Rectal smooth muscle tissue (tissue), 1 donor: ENCODE measurements around the gene CREB5.

Source experiments
- H3K27ac ChIP-seq: one replicate; pipeline ENCODE4 v1.7.0; 2013; ENCODE audit warnings: low read depth, low read length, inconsistent platforms
- H3K27me3 ChIP-seq: one replicate; pipeline ENCODE4 v1.7.0; 2013; ENCODE audit warnings: low read length; ENCODE audit not compliant: control insufficient read depth, insufficient read depth
- H3K36me3 ChIP-seq: one replicate; pipeline ENCODE4 v1.7.0; 2013; ENCODE audit warnings: low read length; ENCODE audit not compliant: control insufficient read depth, insufficient read depth
- H3K4me1 ChIP-seq: one replicate; pipeline ENCODE4 v1.7.0; 2013; ENCODE audit warnings: low read length; ENCODE audit not compliant: control insufficient read depth, insufficient read depth
- H3K4me3 ChIP-seq: one replicate; pipeline ENCODE4 v1.7.0; 2013; ENCODE audit warnings: low read length
- H3K9ac ChIP-seq: one replicate; pipeline ENCODE4 v1.7.0; 2013; ENCODE audit warnings: low read length

Gene CREB5

GRCh38 chr7:28837216-28837615, 424.9 kb downstream of the CREB5 start:
- H3K36me3 ChIP-seq: no peaks in the 10 kb centered on the region
- no peaks in the 10 kb centered on the region for H3K27me3 ChIP-seq
- no peak overlapping the region for H3K4me3 ChIP-seq
- H3K4me1 ChIP-seq: no peaks in the 10 kb centered on the region
- H3K27ac ChIP-seq: no peak overlapping the region
- H3K9ac ChIP-seq: no peak overlapping the region

DNA sequence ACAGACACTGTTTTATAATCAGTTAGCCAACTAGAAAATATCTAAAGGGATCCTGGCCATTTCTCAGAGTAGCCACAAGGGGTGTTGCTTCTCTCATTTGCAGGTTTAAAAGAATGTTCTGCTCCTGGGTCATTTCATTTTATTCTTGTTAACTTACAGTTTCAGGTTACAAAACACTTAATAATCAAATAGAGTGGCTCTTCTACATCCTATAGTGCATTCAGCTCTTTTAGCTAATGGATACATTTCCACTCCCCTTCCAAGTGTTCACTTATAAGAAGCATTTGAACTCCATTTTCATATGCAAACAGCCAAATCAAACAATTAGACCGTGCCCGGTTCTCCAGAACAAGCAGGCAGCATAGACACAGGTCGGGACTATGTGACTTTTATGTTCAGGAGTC, 428.3 kb downstream of the CREB5 start:
- H3K36me3 ChIP-seq: no peaks in the 10 kb centered on the region
- no peak overlapping the region for H3K27ac ChIP-seq

GRCh38 chr7:28841766-28842165, 429.4 kb downstream of the CREB5 start:
- Histone ChIP-seq H3K4me1 (no peaks in the 10 kb centered on the region), H3K4me3 (no peak overlapping the region), H3K9ac (no peak overlapping the region), H3K27ac (no peak overlapping the region), H3K27me3 (no peaks in the 10 kb centered on the region), H3K36me3 (no peaks in the 10 kb centered on the region)

More for the DNA sequence above, 428.3 kb downstream of the CREB5 start:
- Histone ChIP-seq H3K4me1 (no peaks in the 10 kb centered on the region), H3K27me3 (no peaks in the 10 kb centered on the region), H3K9ac (no peak overlapping the region), H3K4me3 (no peak overlapping the region)

- no peak overlapping the region for H3K9ac ChIP-seq
- no peaks in the 10 kb centered on the region for H3K36me3 ChIP-seq
- H3K4me3 ChIP-seq: no peak overlapping the region
- no peaks in the 10 kb centered on the region for H3K4me1 ChIP-seq
- H3K27me3 ChIP-seq: no peaks in the 10 kb centered on the region
- no peak overlapping the region for H3K27ac ChIP-seq
Observed at GRCh38 chr7:28842769-28843295, 430.5 kb downstream of the CREB5 start.

DNA sequence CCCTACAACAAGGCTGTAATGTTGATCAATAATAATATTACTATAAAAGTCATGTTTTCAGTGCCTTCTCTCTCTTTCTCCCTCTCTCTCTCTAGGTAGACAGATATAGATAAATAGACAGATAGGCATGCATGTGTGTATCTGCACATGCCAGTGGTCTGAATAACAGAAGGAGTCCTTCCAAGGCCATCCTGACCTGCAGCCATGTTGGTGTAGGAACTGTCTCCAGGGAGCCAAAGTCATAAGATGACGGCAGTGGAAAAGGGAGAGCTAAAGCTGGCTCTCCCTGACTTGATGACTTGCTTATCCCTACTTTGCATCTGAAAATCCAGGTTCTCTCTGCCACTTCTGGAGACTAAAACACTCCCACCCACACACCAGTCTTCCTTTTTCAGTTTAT, 432.8 kb downstream of the CREB5 start:
- Histone ChIP-seq H3K4me3 (no peak overlapping the region), H3K4me1 (no peaks in the 10 kb centered on the region), H3K36me3 (no peaks in the 10 kb centered on the region), H3K9ac (no peak overlapping the region), H3K27ac (no peak overlapping the region), H3K27me3 (no peaks in the 10 kb centered on the region)

- no peaks in the 10 kb centered on the region for H3K4me1 ChIP-seq
- no peak overlapping the region for H3K4me3 ChIP-seq
- H3K27me3 ChIP-seq: no peaks in the 10 kb centered on the region
- peak overlapping the region; percentile 34 for H3K27ac ChIP-seq
- H3K36me3 ChIP-seq: no peaks in the 10 kb centered on the region
- H3K9ac ChIP-seq: no peak overlapping the region
Observed at GRCh38 chr7:28847176-28847575, 434.9 kb downstream of the CREB5 start.

DNA sequence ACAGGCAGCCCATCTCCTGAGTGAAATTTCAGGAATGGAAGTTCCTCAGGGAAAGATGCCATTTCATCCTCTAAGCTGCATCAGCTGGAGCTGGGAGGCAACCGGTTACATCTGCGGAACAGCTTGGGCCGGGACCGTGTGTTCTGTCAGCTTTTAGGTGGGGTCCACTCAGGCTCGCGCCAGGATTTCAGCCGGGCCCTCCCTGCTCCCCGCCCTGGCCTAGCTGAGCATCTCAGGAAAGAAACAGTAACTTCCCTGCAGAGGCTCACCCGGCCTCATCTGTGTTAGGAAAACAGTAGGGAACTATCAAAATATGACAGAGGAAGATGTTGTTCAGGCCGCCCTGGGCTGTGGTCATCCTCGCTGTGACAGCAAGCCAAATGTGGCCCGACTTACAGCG, 435.4 kb downstream of the CREB5 start:
- Histone ChIP-seq H3K27ac (no peak overlapping the region), H3K4me1 (no peaks in the 10 kb centered on the region)

GRCh38 chr7:28848906-28849305, 436.6 kb downstream of the CREB5 start:
- Histone ChIP-seq H3K4me1 (no peaks in the 10 kb centered on the region), H3K4me3 (no peak overlapping the region), H3K27ac (no peak overlapping the region), H3K27me3 (no peaks in the 10 kb centered on the region), H3K9ac (no peak overlapping the region), H3K36me3 (no peaks in the 10 kb centered on the region)

More for the DNA sequence above, 435.4 kb downstream of the CREB5 start:
- no peak overlapping the region for H3K4me3 ChIP-seq
- H3K9ac ChIP-seq: no peak overlapping the region
- no peaks in the 10 kb centered on the region for H3K36me3 ChIP-seq
- H3K27me3 ChIP-seq: no peaks in the 10 kb centered on the region

DNA sequence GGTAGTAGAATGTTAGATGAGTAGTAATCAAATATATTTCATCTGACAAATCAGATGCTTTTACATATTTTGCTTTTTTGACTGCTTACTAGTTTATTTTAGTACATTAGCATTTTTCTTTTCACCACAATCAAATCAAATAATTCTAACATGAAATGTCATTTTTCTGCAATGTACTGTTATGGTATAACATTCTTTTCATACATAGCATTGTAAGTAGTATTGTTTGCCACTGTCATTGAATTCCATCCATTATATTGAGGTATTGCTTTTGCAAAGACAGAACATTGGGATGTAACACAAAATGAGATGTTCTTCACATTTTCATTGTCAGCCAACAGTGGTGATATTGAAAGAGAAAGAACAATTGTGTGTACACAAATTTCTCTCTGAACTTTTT, 438.4 kb downstream of the CREB5 start:
- H3K27me3 ChIP-seq: no peaks in the 10 kb centered on the region
- no peaks in the 10 kb centered on the region for H3K36me3 ChIP-seq
- no peaks in the 10 kb centered on the region for H3K4me1 ChIP-seq
- no peak overlapping the region for H3K4me3 ChIP-seq
- H3K27ac ChIP-seq: no peak overlapping the region
- H3K9ac ChIP-seq: no peak overlapping the region

GRCh38 chr7:28853150-28853549, 440.8 kb downstream of the CREB5 start:
- no peaks in the 10 kb centered on the region for H3K4me1 ChIP-seq
- no peak overlapping the region for H3K4me3 ChIP-seq
- no peaks in the 10 kb centered on the region for H3K36me3 ChIP-seq
- no peak overlapping the region for H3K27ac ChIP-seq
- H3K9ac ChIP-seq: no peak overlapping the region
- H3K27me3 ChIP-seq: no peaks in the 10 kb centered on the region

DNA sequence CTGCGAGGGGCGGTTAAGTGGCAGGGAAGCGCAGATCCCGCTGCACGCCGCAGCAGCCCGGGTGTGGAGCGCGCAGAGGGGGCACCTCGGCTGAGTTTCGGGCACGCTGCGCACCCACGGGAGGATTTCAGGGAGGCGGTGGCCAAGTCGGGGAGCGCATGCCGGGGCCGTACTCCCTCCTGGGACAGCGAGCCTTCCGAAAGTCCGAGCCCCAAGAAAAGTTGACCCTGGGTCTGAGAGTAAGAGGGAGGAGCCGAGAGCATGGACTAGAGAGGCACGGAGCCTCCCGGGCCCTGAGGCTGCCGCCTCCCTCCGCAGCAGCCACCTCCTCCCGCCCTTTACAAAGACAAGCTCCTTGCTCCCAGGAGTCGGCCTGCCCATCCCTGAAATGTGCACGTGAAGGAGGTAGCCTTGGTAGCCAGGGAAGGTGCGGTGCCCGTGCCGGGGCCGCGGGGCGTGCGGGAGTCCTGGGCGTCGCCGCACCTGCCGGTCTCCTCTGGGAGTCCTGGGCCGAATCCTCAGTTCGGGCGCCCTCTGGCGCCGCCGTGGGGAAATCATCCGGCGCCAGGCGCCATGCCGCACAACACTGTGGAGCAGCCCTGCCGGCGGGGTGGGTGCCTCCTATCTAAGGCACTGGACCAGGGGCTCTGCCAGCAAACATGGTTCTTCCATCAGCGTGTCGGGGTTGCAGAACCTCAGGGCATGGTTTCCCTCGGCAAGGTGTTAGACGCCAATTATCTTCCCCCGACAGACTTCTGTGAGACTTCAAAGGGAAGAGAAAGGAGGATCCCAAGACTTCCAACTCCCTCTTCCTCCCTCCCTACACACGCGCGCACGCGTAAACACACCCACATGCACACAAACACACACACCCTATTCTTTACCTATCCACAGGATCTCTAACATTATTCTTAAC, 441.8 kb downstream of the CREB5 start:
- H3K27ac ChIP-seq: no peak overlapping the region

DNA sequence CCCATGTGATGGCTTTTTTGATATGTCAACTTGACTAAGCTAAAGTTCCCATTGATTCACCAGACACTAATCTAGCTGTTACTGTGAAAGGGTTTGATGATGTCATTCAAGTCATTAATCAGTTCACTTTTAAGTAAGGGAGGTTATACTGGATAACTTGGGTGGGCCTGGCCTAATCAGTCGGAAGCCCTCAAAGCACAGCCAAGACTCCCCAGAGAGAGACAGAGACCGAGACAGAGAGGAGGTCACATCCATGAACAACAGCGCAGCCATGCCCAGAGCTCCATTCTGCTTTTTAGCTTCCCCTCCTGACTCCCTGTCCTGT, 442.4 kb downstream of the CREB5 start:
- no peak overlapping the region for H3K9ac ChIP-seq
- no peaks in the 10 kb centered on the region for H3K36me3 ChIP-seq
- no peak overlapping the region for H3K4me3 ChIP-seq
- H3K27me3 ChIP-seq: no peaks in the 10 kb centered on the region
- no peaks in the 10 kb centered on the region for H3K4me1 ChIP-seq
- H3K27ac ChIP-seq: no peak overlapping the region

More for the DNA sequence above, 441.8 kb downstream of the CREB5 start:
- Histone ChIP-seq H3K4me1 (no peaks in the 10 kb centered on the region), H3K36me3 (no peaks in the 10 kb centered on the region), H3K27me3 (no peaks in the 10 kb centered on the region), H3K4me3 (peak overlapping the region; percentile 80), H3K9ac (no peak overlapping the region)
